Anterior cingulate cortex (tissue), 58 donors: ENCODE measurements around the gene PPARA.
"Not testable (repeated sequence)": the region's sequence is repeated elsewhere in the genome, so short reads cannot be mapped to it uniquely, and the experiment has no call there.

Experiments
- DNase-seq, 58 donors: peaks; one replicate each; lab custom pipeline; 2025; lab: John Stamatoyannopoulos, UW

PPARA gene

GRCh38 chr22:46139417-46139816 lies 10.9 kb upstream of the PPARA start:
- not testable (repeated sequence) for DNase-seq

DNA sequence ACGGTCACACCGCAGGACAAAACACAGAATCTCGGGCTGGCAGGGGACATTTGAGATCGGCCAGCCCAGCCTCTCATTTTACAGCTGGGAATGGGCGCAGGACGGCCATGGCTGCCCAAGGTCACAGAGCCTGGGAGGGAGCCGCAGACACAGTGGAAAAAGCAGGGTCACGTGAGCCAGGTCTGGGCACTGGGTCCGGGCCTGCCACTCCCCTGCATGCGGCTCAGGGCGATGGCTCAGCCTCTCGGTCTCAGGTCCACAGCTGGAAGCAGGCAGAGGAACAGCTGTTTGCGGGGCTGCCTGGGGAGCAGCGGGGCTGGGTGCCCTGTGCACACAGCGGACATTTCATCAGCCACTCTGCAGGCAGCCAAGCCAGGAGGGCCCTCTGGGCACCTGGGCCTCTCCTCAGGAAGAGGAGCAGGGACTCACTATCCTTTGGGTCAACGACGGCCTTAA lies 10.4 kb upstream of the PPARA start:
- no peak for DNase-seq

DNA sequence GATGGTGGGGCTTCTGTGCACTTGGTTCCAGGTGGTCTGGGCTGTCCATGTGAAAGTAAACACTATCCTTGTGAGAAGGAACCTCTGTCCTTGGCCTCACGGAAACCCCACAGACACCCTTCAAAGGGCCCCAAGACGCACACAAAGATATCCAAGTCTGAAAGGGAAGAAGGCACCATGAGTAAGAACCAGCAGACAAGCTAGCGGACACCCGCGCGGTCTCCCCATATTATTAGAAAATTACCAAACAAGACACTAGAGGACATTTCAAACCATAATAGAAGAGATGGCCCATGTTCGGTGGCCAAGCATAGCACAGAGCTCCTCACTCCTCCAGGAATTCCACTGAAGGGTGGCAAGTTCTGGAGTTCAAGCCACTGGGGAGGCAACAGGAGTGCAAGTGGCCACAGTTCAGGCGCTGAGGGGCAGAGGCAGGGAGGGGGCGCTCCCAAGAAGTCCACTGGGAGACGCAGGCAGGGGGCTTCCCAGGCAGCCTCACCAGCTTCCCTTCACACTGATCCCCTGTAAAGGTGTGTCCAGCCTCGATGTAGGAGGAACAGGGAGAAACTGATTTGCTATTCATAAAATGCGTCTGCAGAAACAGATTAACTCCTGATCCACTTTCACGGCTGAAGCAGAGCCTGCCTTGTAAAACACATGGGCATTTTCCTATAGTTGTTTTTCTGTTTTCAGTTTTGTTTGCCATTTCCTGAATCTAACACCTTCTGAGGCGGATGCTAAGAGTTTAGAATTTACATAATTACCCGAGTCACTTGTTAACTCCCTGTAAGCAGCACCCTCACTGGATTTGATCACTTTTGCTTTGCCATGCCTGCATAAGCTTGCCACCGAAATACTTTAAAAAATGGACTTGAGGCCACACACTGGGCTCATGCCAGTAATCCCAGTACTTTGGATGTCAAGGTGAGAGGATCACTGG lies 9.1 kb upstream of the PPARA start:
- no peak for DNase-seq

- no peak for DNase-seq
Measured at GRCh38 chr22:46142548-46143490, 7.5 kb upstream of the PPARA start.

DNA sequence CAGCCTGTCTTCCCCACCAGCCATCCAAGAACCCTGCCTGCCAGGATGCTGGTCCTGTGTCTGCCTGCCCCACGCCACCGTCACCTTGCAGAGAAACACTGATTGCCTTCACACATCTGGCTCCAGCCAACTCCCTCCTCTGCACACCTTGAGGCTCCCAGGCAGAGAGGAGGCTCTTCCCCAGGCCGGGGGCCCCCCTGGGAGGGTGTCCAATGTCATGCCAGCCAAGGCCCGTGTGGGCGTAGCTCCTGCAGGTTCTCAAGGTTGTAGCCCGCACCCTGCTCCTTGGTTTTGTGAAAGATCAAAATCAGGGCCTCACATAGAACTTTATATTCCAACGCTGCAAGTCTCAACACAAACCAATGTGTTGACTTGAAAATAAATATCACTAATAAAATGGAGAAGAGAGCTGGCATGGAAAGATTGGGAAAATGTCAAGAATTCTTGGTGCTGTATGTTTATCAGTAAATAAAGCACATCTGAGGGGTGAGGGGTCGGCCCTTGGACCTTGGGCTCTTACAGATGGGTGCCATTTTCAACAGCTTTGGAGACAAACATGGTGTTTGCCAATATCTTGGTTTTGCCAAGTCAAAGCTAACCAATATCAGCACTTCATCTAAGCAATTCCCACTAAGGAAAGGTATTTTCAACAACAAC lies 6.7 kb upstream of the PPARA start:
- no peak for DNase-seq

DNA sequence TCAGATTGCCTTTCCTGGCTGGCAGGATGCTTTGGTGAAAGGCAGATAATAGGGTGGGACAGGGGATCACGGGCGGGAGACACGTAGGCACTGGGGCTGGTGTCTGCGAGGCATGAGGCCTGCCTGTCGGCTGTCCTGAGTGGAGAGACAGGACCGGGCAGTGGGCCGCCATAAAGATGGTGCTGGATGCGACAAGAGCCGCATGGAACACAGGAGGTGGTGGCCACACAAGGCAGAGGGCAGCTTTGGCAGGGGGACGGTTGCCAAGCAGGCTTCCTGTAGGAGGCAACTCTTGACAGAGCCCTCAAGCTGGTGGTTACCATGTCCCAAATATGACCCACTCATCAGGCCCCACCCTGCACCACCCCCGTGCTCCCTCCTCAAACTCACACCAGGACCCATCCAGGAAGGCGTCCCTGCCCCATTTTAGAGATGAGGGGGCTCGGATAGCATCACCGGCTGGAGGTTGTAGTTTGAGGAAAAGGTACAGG lies 4.9 kb upstream of the PPARA start:
- no peak for DNase-seq

- no peak for DNase-seq
Measured at GRCh38 chr22:46145896-46146295, 4.4 kb upstream of the PPARA start.

DNA sequence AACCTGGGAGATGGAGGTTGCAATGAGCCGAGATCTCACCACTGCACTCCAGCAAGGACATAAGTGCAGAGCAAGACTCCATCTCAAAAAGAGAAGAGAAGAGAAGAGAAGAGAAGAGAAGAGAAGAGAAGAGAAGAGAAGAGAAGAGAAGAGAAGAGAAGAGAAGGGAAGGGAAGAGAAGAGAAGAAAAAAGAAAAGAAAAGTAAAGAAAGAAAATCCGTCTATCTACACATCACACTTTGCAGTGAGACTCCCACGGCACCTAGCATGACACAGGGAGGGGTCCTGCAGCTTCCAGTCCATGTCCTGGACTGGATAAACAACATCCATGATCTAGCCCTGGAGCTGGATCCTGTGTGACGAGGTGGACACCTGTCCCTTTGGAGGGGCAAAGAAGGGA lies 4.0 kb upstream of the PPARA start:
- no peak for DNase-seq

DNA sequence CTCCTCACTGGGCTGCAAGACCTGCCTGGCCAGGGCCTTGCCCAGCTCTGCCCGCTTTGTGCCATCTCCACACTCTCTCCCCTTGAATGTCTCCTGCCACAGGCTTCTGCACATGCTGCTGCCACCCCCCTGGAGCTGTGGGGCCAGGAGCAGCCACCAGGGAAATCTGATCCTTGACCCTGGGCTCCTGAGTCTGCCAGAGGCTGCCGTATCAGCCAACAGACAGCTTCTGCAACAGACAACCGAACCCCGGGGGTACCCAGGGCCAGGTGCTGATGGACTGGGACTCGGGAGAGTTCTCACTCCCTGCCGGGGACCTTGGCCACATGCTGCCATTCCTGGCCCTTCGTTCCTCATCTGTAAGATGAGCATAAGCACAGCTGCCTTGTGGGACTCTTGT lies 3.3 kb upstream of the PPARA start:
- no peak for DNase-seq

- peak in 2 of 58 donors; percentile 5 to 28 for DNase-seq
Measured at GRCh38 chr22:46147471-46148267, 2.7 kb upstream of the PPARA start.

GRCh38 chr22:46148336-46148735 lies 2.0 kb upstream of the PPARA start:
- DNase-seq, result no peak

DNA sequence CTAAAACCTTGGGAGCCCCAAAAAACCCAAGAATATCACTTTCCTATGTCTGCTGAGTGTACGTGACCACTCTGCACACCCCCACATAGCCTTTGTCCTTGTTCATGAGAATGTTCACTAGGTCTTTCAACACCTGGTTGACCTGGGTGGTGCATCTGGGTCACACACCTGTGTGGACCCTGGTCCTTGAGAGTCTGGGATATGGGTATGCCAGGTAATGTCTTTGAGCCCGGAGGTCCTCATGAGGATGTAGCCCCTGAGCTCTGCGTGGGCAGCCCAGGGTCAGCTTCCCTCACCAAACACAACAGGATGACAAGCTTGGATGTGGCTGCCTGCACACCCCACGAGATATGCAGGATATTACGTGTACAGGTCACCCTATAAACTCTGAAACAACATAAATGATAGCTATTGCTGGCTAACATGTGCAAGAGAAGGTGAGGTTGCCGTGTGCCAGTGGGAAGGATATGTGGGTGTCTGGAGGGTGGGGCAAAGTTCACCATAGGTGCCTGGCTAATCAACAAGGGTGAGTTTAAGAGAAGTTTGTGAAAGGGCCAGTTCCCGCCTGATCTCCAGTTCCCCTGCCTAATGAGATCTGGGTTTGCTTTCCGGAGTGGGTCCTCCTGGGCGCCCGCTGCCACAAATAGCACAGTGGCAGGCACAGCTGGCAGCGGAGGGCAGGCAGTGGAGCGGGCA lies 1.4 kb upstream of the PPARA start:
- no peak for DNase-seq

- peak in 36 of 58 donors; percentile 19 to 84 (median 54) for DNase-seq
Measured at GRCh38 chr22:46149512-46150033, 753 bp upstream of the PPARA start.

DNA sequence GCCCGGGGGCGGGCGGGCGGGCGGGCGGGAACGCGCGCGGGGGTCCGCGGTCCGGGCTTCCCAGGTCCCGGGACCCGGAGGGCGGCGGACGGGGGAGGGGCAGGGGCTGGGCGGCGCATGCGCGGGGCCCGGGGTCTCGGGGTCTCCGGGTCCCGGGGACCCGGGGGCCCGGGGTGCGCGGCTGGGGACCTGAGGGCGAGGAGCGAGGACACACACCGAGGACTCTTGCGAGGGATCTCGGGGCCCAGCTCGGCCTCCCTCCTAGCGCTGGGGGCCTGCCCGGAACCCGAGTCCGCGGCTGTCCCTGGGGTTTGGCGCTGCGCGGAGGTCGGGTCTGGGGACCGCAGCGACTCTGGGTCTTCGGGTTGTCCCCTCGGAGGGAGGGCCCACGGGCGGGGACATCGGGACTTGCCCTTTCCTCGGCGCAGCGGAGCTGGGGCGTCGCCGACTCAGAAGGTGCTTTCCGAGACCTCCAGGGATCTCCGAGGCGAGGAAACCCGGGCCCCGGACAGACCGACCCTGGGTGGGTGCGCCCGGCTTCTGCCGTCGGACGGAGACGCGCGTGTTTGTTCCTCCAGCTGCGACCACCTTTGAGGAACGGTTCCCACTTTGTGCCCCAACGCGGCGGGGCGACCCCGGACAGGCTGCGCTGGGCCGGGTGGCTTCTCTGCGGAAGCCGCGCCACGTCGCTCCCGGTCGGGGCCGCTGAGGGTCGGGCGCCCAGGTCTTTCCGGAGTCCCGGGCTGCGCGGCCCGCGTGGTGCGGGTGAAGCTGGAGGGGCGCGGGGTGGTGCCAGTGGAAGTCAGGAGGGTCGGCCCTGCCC lies 540 bp downstream of the PPARA start:
- peak in 18 of 58 donors; percentile 42 to 75 (median 58) for DNase-seq

DNA sequence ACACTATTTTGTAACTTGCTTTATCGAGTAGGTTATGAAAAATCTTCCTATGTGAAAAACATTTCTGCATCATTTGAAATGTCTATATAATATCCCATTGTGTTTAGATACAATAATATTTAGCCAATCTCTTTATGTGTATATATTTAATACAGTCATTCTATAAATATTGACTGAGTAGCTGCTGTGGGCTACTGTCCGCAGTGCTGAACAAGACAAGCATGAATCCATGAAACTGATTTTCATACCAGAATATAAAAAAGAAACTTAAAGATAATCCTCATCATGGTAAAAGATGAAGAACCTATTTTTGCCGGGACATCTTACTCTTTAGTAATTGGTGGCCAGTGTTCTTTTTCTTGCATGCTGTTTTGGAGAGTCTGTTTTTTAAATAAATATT lies 3.6 kb downstream of the PPARA start:
- DNase-seq, result no peak

DNA sequence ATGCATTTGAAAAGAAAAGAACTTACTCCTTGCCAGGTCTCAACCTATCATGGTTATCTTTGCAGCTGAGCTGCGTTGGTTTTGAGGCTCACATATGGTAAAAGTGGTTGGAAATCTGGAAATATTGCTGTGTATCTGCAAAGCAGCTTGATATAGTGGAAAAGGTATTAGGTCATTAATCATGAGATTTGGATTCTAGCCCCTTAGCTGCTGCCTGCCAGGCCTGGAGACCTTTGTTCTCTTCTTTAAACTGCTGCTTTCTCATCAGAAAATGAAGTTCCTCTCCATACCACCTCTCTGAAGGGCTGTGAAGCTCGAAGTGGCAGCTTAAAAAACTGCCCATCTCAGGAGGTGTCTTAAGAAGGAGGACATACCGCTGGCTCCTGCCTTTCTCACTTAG lies 5.7 kb downstream of the PPARA start:
- DNase-seq, result no peak

DNA sequence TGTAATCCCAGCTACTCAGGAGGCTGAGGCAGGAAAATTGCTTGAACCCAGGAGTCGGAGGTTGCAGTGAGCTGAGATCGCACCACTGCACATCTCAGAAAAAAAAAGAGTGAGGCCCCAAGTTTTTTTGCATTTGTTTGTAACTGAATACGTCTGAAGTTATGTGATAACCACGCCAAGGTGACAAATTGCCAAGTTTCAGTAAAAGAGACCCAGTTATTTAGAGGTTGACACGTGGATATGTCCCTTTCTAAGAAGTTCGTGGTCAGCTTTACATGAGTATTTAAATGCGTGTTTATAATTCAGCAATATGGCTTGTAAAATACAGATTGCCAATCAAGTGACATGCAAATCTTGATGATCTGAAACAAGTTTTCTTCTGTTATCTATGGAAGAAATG lies 8.0 kb downstream of the PPARA start:
- no peak for DNase-seq

DNA sequence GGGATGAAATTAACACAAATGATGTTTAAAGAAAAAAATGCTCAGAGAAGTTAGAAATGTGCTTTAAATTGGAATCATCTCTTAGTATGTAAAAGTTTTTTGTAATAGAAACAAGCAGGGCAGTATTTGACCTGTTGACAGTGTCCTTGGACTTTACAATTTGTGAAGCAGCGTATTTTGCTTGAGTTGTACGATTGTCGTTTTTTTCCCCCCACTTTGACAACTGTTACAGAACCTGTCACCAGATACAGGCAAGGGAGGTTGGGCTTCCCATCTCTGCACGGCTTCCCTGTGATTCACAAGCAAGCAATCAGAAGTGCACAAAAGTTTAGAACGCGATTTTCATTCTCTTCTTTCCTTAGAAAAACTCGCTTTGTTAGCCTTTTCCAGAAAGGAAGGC lies 8.9 kb downstream of the PPARA start:
- no peak for DNase-seq
